UCSD-AML1 (cell line): ENCODE measurements around the gene OGFR.
A peak's percentile ranks its signal among the peaks of the same experiment; 100 is the strongest.

Experiments
- DNase-seq: peaks from one replicate; lab custom pipeline; 2025; ENCODE audit not compliant: unreplicated experiment; lab: John Stamatoyannopoulos, UW

Gene OGFR, protein sequence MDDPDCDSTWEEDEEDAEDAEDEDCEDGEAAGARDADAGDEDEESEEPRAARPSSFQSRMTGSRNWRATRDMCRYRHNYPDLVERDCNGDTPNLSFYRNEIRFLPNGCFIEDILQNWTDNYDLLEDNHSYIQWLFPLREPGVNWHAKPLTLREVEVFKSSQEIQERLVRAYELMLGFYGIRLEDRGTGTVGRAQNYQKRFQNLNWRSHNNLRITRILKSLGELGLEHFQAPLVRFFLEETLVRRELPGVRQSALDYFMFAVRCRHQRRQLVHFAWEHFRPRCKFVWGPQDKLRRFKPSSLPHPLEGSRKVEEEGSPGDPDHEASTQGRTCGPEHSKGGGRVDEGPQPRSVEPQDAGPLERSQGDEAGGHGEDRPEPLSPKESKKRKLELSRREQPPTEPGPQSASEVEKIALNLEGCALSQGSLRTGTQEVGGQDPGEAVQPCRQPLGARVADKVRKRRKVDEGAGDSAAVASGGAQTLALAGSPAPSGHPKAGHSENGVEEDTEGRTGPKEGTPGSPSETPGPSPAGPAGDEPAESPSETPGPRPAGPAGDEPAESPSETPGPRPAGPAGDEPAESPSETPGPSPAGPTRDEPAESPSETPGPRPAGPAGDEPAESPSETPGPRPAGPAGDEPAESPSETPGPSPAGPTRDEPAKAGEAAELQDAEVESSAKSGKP

GRCh38 chr20:62804627-62805154 lies at the start of gene OGFR:
Gene OGFR (plus strand): TSS chr20:62804835. CDS start chr20:62804860, 25 bp downstream.
- peak; percentile 71 for DNase-seq

DNA sequence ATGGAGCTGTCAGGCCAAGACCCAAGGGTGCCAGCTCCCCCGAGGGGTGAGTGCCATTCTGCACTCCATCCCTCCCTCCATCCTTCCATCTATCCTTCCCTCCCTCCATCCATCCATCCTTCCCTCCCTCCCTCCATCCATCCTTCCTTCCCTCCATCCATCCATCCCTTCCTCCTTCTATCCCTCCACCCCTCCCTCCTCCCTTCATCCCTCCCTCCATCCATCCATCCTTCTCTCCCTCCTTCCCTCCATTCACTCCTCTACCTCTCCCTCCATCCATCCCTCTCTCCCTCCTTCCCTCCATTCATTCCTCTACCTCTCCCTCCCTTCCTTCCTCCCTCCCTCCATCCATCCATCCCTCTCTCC lies 49.7 kb upstream of the OGFR start:
- no peak for DNase-seq

- DNase-seq: no peak
Observed at GRCh38 chr20:62755817-62756724, 48.6 kb upstream of the OGFR start.

DNA sequence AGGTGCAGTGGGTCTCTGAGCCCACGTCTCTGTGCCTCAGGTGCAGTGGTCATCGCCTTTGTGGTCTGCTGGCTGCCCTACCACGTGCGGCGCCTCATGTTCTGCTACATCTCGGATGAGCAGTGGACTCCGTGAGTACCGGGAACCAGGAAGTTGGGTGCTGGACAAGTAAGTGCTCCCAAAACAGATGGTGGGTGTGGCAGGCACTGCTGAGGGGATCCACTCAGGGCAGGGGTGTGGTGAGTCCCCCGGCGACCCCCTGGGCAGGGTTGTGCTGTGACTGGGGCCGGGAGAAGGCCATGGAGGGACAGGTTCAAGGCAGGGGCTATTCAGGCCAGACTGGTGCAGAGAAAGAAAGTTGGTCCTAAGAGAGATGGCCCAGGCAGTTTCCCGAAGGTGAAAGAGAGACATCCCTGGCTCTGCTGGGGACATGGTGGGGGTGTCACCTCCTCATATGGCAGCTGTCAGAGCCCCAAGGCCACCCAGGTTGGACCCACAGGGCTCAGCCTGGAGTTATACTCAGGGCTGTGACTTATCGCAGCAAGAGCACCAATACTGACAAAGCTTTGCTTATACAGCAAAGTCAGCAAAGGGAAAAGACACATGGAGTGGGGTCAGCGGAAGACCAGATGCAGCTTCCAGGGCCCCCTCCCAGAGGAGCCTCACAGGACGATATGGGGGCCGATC lies 46.3 kb upstream of the OGFR start:
- DNase-seq: no peak

- DNase-seq: peak; percentile 48
Observed at GRCh38 chr20:62759981-62760431, 44.6 kb upstream of the OGFR start.

DNA sequence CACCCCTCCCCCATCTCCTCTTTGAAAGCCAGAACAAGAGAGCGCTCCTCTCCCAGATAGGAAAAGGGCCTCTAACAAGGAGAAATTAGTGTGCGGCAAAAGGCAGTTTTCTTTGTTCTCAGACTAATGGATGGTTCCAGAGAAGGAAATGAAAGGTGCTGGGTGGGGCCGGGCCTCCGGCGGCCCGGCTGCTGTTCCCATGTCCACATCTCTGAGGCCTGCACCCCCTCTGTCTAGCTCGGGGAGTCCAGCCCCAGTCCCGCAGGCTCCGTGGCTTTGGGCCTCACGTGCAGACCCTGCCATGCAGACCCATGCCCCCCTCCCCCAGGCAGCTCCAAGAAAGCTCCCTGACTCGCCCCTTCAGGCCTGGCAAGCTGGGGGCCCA lies 44.2 kb upstream of the OGFR start:
- no peak for DNase-seq

- no peak for DNase-seq
Observed at GRCh38 chr20:62760856-62761758, 43.5 kb upstream of the OGFR start.

DNA sequence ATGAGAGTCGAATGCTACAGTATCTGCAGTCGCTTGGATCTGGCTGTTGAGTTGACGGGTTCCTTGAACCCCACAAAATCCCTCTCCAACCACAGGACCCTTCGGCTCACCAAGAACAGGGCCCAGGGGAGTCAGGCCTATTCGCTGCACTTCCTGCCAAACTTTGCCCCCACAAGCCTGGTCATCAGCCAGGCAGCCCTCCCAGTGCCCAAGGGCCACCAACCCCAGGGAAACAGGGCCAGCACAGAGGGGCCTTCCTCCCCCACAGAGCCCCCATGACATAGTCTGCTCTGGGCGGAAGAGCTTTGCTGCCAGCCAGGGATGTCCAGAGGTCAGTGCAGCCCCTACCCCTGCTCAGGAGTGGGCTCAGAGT lies 42.9 kb upstream of the OGFR start:
- DNase-seq: no peak

DNA sequence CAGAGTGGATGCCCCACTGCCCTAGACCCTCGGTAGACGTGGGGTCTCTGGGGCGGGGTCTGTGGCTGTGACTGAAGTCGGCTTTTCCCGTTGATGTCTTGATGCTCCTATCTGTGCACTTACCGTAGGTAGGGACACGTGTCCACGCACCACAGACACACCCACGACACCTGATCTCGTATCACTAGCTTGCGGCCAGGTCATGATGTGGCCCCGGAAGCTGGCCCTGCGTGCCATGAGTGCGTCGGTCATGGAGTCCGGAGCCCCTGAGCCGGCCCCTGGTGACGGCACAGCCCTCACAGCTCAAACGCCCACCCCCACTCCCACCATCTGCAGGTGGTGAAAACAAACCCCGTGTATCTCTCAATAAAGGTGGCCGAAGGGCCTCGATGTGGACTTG lies 42.3 kb upstream of the OGFR start:
- no peak for DNase-seq

DNA sequence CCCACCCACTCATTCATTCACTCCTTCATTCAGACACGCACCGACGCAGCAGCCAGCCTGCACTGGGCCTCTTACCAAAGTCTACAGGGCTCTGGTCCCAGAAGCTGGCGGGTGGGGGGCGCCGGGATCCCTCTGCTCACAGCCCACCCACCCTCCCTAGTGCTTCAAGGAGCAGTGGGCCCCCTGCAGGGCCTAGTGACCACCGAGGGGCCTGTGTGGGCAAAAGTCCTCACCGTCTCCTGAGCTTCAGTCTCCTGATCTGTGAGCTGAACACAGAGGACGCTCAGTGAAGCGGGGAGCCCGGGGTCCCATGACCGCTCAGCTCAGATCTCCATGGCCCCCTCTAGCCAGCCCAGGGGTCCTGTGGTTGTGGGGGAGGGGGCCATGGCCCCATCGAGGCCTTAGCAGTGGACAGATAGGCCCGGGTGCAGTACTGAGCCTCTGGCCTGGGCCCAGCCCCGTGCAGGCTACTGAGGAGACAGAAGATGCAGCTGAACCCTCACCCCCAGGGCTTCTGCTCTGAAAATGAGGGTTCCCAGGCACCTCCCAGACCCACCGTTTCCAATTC lies 41.8 kb upstream of the OGFR start:
- no peak for DNase-seq

- DNase-seq: no peak
Observed at GRCh38 chr20:62763404-62763803, 41.2 kb upstream of the OGFR start.

GRCh38 chr20:62764156-62764935 lies 40.3 kb upstream of the OGFR start:
- DNase-seq: no peak

GRCh38 chr20:62765021-62765420 lies 39.6 kb upstream of the OGFR start:
- no peak for DNase-seq

DNA sequence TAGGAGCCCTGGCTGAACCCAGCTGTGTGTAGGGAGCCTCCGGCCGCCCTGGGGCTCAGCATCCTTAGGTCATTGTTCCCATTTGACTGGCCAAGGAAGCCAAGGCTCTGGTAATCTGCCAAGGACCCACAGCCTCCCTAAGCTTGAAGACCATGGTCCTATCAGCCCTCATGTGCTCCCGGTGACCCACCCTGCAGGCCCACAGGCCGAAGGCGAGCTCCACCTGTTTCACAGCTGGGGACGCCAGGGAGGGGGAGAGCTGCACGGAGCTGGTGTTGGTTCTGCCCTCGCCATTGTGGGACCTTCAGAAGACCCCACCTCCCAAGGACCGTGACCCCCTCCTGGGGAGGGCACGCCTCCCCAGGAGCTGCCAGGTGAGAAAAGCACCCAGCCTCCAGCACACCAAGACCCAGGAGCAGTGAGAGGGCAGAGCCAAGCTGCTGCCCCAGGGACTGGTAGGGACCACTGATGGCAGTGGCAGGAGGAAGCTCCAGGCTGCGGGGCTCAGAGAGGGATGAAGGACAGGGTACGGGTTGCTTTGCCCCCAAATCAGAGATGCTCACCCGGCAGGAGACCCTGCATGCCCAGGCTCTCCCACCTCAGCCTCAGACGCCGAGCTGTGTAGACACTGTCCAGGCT lies 39.1 kb upstream of the OGFR start:
- DNase-seq: no peak

DNA sequence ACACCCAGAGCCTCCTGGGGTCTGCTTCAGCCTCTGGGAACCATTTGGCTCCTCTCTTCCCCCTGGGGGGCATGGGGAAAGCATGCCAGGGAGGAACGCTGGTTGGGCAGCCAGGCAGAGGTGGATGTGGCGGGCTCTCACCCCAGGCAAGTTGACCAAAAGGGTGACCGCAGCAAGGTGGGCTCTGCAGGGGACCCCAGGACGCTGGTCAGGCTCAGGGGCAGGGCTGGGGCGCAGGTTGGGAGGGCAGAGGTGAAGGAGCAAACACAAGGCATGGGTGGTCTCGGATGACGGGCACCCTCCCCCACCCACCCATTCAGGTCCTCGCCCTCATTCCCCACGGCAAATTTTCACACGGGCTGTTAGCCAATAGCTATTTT lies 38.6 kb upstream of the OGFR start:
- DNase-seq: no peak

- DNase-seq: no peak
Observed at GRCh38 chr20:62766716-62767115, 37.9 kb upstream of the OGFR start.

DNA sequence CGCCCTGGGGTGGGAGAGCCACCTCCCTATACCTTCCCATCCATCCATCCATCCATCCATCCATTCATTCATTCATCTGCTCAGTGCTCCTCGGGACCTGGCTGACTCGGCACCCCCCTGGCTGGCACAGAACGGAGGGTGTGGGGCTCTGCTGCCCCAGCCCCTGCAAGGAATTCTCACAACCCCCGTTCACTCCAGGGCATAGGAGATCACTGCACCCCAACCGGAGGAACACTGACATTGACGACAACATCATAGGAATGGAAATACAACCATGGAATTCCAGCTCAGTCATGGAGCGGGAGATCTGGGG lies 36.4 kb upstream of the OGFR start:
- no peak for DNase-seq

- DNase-seq: no peak
Observed at GRCh38 chr20:62768551-62769287, 35.9 kb upstream of the OGFR start.
